ENCODE measurements around the gene SETD1B.

- TF ChIP-seq, protein P1, sequence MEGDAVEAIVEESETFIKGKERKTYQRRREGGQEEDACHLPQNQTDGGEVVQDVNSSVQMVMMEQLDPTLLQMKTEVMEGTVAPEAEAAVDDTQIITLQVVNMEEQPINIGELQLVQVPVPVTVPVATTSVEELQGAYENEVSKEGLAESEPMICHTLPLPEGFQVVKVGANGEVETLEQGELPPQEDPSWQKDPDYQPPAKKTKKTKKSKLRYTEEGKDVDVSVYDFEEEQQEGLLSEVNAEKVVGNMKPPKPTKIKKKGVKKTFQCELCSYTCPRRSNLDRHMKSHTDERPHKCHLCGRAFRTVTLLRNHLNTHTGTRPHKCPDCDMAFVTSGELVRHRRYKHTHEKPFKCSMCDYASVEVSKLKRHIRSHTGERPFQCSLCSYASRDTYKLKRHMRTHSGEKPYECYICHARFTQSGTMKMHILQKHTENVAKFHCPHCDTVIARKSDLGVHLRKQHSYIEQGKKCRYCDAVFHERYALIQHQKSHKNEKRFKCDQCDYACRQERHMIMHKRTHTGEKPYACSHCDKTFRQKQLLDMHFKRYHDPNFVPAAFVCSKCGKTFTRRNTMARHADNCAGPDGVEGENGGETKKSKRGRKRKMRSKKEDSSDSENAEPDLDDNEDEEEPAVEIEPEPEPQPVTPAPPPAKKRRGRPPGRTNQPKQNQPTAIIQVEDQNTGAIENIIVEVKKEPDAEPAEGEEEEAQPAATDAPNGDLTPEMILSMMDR (IDR thresholded peaks at IDR 0.05): no peak
- no peak for TF ChIP-seq POLR2A (IDR thresholded peaks at IDR 0.05)
Measured at GRCh38 chr12:121829250-121829918, 25.6 kb downstream of the SETD1B start.

Data from prostate gland (tissue), 2 donors.